GM19372 (cell line): ENCODE measurements around the gene MYO1E.
A peak's percentile ranks its signal among the peaks of the same experiment; 100 is the strongest.

Experiments used
- ATAC-seq: cut with Tn5 transposase; IDR thresholded peaks from one replicate; pipeline ENCODE4 v1.9.1; 2021; ENCODE audit warnings: mild to moderate bottlenecking, low read depth, moderate library complexity; ENCODE audit not compliant: unreplicated experiment

Gene MYO1E

GRCh38 chr15:59105854-59106253 lies 266.8 kb downstream of the MYO1E start:
- ATAC-seq = no peak

- ATAC-seq = peak; percentile 97
These were observed 267.5 kb downstream of the MYO1E start, which contains the start of gene CCNB2 for GRCh38 chr15:59104912-59105732. Gene CCNB2, plus strand, starts transcription at chr15:59105146. Its CDS starts 123 bp downstream, at chr15:59105269.

- no peak for ATAC-seq
These were observed 268.1 kb downstream of the MYO1E start for GRCh38 chr15:59104602-59104911.

- ATAC-seq = no peak
These were observed 273.4 kb downstream of the MYO1E start for GRCh38 chr15:59099162-59099685.

GRCh38 chr15:59096429-59096828 lies 276.2 kb downstream of the MYO1E start:
- ATAC-seq = no peak

- no peak for ATAC-seq
These were observed 278.6 kb downstream of the MYO1E start for GRCh38 chr15:59094077-59094476.

- ATAC-seq = no peak
These were observed 284.9 kb downstream of the MYO1E start for GRCh38 chr15:59087731-59088130.
